Measurements from ENCODE around the gene SNAPC3. TPM values are rescaled to one million over a fixed set of nuclear protein-coding genes. Genes with fewer than 3 reads are reported as not detected.

SNAPC3 gene
- 25.3 and 48.3 TPM in 2 replicates for total RNA-seq

DNA sequence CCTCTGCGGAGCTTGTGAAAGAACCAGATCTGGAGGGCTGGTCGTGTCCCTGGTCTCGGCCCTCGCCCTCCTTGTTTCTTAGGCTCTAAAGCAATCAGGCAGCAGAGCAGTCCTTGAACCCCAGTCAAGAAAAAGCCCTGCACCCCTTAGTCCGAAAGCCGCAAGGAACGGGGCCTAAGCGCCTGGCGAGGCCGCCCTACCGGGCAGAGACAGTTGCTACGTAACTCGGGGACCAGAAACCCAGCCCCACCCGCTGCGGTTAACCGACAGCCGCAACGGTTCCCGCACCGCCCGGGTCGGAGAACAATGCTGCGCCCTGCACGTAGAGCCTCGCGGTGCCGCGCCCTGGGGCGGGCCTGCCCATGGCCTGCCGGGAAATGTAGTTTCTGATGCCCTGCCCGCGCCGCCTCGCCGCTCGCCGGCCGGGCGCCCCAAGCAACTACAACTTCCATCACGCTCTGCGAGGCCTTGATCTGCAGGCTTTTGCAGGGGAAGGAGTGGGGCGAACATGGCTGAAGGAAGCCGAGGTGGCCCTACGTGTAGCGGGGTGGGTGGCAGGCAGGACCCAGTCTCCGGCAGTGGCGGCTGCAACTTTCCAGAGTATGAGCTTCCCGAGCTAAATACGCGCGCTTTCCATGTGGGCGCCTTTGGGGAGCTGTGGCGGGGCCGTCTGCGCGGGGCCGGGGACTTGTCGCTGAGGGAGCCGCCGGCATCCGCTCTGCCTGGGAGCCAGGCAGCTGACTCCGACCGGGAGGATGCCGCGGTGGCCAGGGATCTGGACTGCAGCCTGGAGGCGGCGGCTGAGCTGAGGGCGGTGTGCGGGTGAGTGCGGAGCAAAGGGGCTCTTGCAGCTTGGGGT, at the start of gene SNAPC3:
SNAPC3 (plus strand) TSS at position 505 of the 859 bp plus-strand sequence; CDS start at position 509, 4 bp downstream.

GRCh38 chr9:15510789-15511575, 88.3 kb downstream of the SNAPC3 start, which contains the start of gene PSIP1:
PSIP1 (minus strand) TSS chr9:15510970; CDS start chr9:15510188, 782 bp downstream.

Other genes with a start within 250 kb of the SNAPC3 start
- gene TTC39B, start 115.7 kb upstream of the SNAPC3 start, total RNA-seq: 16.1 and 26.1 TPM in 2 replicates
- 14.5 and 17.4 TPM in 2 replicates for gene PSIP1, start 88.1 kb downstream of the SNAPC3 start, total RNA-seq
- gene CCDC171, start 130.2 kb downstream of the SNAPC3 start, total RNA-seq: 2.3 and 3.8 TPM in 2 replicates

All from nasal cavity respiratory epithelium epithelial cell of viscerocranial mucosa (primary cell).